Activated CD8-positive, alpha-beta memory T cell treated with anti-CD3 and anti-CD28 coated beads, Interleukin-2, amount 50 U/mL, for 48 hours (primary cell): ENCODE measurements around the gene CTXN2.

Experiments used
- DNase-seq: peaks from one replicate; pipeline ENCODE4 v3.0.0-alpha.2; 2020

Gene CTXN2

GRCh38 chr15:48191574-48192225 is at the start of gene CTXN2:
TSS of gene CTXN2 (plus strand) at chr15:48191665. CDS start at chr15:48201301, 9,636 bp downstream.
- no peak for DNase-seq

- DNase-seq: no peak
Observed at GRCh38 chr15:48143856-48144255, 47.6 kb upstream of the CTXN2 start.

GRCh38 chr15:48144889-48145288 is 46.6 kb upstream of the CTXN2 start:
- no peak for DNase-seq

- DNase-seq: no peak
Observed at GRCh38 chr15:48145923-48146322, 45.5 kb upstream of the CTXN2 start.

- no peak for DNase-seq
Observed at GRCh38 chr15:48147358-48147757, 44.1 kb upstream of the CTXN2 start.

- DNase-seq: no peak
Observed at GRCh38 chr15:48149858-48150257, 41.6 kb upstream of the CTXN2 start.

GRCh38 chr15:48153526-48153925 is 37.9 kb upstream of the CTXN2 start:
- DNase-seq: no peak

GRCh38 chr15:48168616-48169015 is 22.8 kb upstream of the CTXN2 start:
- DNase-seq: no peak

GRCh38 chr15:48170981-48171380 is 20.5 kb upstream of the CTXN2 start:
- DNase-seq: no peak

- no peak for DNase-seq
Observed at GRCh38 chr15:48175126-48175525, 16.3 kb upstream of the CTXN2 start.

GRCh38 chr15:48176112-48176511 is 15.4 kb upstream of the CTXN2 start:
- no peak for DNase-seq

- DNase-seq: no peak
Observed at GRCh38 chr15:48176957-48177356, 14.5 kb upstream of the CTXN2 start.

GRCh38 chr15:48177383-48177765 is 14.1 kb upstream of the CTXN2 start:
- no peak for DNase-seq

- DNase-seq: peak; percentile 86
Observed at GRCh38 chr15:48177766-48178647, 13.5 kb upstream of the CTXN2 start, which contains the start of gene MYEF2. TSS of gene MYEF2 (minus strand) at chr15:48178295. CDS start at chr15:48178237, 58 bp downstream.

- no peak for DNase-seq
Observed at GRCh38 chr15:48178648-48178931, 12.9 kb upstream of the CTXN2 start.

GRCh38 chr15:48182749-48183148 is 8.7 kb upstream of the CTXN2 start:
- DNase-seq: no peak

- DNase-seq: no peak
Observed at GRCh38 chr15:48185529-48185928, 5.9 kb upstream of the CTXN2 start.

- no peak for DNase-seq
Observed at GRCh38 chr15:48186271-48186670, 5.2 kb upstream of the CTXN2 start.

- DNase-seq: peak; percentile 71
Observed at GRCh38 chr15:48190932-48191573, 412 bp upstream of the CTXN2 start.

GRCh38 chr15:48202068-48202467 is 10.6 kb downstream of the CTXN2 start:
- no peak for DNase-seq

GRCh38 chr15:48205981-48206380 is 14.5 kb downstream of the CTXN2 start, which contains the start of gene SLC12A1:
TSS of gene SLC12A1 (plus strand) at chr15:48206302. CDS start at chr15:48207720, 1,418 bp downstream.
- DNase-seq: no peak

- DNase-seq: no peak
Observed at GRCh38 chr15:48221261-48221660, 29.8 kb downstream of the CTXN2 start.

GRCh38 chr15:48221885-48222284 is 30.4 kb downstream of the CTXN2 start:
- DNase-seq: no peak

- DNase-seq: no peak
Observed at GRCh38 chr15:48222627-48223026, 31.2 kb downstream of the CTXN2 start.
